RWPE2 (cell line): ENCODE data around the gene ZNF331.
A peak's percentile ranks its signal among the peaks of the same experiment; 100 is the strongest.

ENCODE experiments used
- ATAC-seq: fragments of 200-7000 bp; cut with Tn5 transposase; 3 replicates; pipeline ENCODE4 v1.9.1; 2021; ENCODE audit warnings: low read depth
- DNase-seq: peaks from one replicate; pipeline ENCODE4 v3.0.0-alpha.2; 2020; ENCODE audit warnings: low spot score
- H3K27ac ChIP-seq: fragments of 450-650 bp; 2 replicates; pipeline ENCODE4 v1.5.1; 2017; ENCODE audit warnings: mild to moderate bottlenecking; ENCODE audit not compliant: poor library complexity, severe bottlenecking
- H3K27me3 ChIP-seq: fragments of 250-450 bp; sonication (Bioruptor Pico); 2 replicates; pipeline ENCODE4 v1.5.1; 2021; ENCODE audit warnings: mild to moderate bottlenecking, moderate library complexity; ENCODE audit not compliant: insufficient read depth, poor library complexity, severe bottlenecking
- H3K36me3 ChIP-seq: fragments of 250-450 bp; sonication (Bioruptor Pico); 2 replicates; pipeline ENCODE4 v1.5.1; 2020; ENCODE audit warnings: low read depth, mild to moderate bottlenecking, moderate library complexity
- H3K4me1 ChIP-seq: fragments of 250-450 bp; sonication (Bioruptor Pico); 2 replicates; pipeline ENCODE4 v1.5.1; 2021; ENCODE audit warnings: mild to moderate bottlenecking, moderate library complexity; ENCODE audit not compliant: insufficient read depth, poor library complexity, severe bottlenecking
- H3K4me3 ChIP-seq: fragments of 250-450 bp; sonication (Bioruptor Pico); 2 replicates; pipeline ENCODE4 v1.5.1; 2021; ENCODE audit warnings: mild to moderate bottlenecking, moderate library complexity; ENCODE audit not compliant: severe bottlenecking
- H3K9me3 ChIP-seq: fragments of 250-450 bp; sonication (Bioruptor Pico); 2 replicates; pipeline ENCODE4 v1.5.1; 2021; ENCODE audit warnings: mild to moderate bottlenecking, moderate library complexity; ENCODE audit not compliant: severe bottlenecking
- TF ChIP-seq, protein P1 (sequence below): fragments of 450-650 bp; IDR thresholded peaks from one replicate; pipeline ENCODE4 v1.5.1; 2017; ENCODE audit warnings: mild to moderate bottlenecking, moderate library complexity; ENCODE audit not compliant: poor library complexity, severe bottlenecking

The ZNF331 gene

DNA sequence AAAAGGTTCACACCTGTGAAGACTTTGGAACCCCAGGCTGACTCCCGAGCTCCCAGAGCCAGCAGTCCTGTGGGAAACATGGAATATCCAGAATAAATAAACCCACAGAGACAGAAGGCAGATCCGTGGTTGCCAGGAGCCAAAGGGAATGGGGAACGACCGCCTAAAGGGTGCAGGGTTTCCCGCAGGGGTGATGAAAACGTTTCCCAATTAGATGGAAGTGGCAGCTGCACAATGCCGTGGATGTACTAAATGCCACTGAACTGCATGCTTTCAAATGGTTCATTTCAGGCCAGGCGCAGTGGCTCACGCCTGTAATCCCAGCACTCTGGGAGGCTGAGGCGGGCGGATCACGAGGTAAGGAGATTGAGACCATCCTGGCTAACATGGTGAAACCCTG lies 70.4 kb downstream of the ZNF331 start:
- no peak for ATAC-seq
- Histone ChIP-seq H3K27me3 (no peaks in the 10 kb centered on the region), H3K4me3 (no peak overlapping the region), H3K27ac (no peak overlapping the region), H3K9me3 (no peaks in the 10 kb centered on the region), H3K36me3 (no peaks in the 10 kb centered on the region), H3K4me1 (no peaks in the 10 kb centered on the region)
- DNase-seq = no peak
- TF ChIP-seq, protein P1, sequence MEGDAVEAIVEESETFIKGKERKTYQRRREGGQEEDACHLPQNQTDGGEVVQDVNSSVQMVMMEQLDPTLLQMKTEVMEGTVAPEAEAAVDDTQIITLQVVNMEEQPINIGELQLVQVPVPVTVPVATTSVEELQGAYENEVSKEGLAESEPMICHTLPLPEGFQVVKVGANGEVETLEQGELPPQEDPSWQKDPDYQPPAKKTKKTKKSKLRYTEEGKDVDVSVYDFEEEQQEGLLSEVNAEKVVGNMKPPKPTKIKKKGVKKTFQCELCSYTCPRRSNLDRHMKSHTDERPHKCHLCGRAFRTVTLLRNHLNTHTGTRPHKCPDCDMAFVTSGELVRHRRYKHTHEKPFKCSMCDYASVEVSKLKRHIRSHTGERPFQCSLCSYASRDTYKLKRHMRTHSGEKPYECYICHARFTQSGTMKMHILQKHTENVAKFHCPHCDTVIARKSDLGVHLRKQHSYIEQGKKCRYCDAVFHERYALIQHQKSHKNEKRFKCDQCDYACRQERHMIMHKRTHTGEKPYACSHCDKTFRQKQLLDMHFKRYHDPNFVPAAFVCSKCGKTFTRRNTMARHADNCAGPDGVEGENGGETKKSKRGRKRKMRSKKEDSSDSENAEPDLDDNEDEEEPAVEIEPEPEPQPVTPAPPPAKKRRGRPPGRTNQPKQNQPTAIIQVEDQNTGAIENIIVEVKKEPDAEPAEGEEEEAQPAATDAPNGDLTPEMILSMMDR = no peak

DNA sequence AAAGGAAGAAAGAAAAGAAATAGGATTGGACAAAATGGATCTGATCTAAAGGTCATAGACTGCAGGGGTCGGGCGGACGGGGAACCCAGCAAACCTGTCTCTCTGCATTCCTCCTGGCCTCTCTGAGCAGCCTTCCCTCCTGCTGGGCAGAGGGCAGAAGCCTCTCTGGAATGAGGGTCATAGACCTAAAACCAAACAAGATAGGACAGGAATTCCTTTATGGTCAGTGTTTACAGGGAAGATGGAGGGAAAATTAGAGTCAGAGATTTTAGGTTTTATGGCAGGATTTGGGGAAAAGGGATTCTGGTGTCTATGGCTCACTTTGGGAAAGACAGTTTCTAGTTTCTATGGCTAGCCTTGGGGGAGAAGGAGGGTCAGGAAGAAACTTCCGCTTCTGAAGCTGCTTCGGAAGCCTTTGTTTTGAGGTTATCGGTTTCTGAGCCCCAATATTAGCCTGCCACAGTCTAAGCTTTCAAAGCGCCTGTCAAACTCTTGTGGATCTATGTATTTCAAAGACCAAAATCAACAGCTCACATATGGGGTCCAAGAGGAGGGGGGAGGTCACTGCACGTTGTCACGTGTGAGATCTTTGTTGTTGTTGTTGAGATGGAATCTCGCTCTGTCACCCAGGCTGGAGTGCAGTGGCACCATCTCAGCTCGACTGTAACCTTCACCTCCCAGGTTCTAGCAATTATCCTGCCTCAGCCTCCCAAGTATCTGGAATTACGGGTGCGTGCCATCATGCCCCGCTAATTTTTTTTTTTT lies 75.0 kb downstream of the ZNF331 start:
- H3K9me3 ChIP-seq = no peaks in the 10 kb centered on the region
- H3K27me3 ChIP-seq = no peaks in the 10 kb centered on the region
- H3K4me3 ChIP-seq = no peak overlapping the region
- DNase-seq (no peak), ATAC-seq (no peak)
- H3K27ac ChIP-seq = no peak overlapping the region
- no peaks in the 10 kb centered on the region for H3K4me1 ChIP-seq
- TF ChIP-seq, protein P1 = no peak
- no peaks in the 10 kb centered on the region for H3K36me3 ChIP-seq

DNA sequence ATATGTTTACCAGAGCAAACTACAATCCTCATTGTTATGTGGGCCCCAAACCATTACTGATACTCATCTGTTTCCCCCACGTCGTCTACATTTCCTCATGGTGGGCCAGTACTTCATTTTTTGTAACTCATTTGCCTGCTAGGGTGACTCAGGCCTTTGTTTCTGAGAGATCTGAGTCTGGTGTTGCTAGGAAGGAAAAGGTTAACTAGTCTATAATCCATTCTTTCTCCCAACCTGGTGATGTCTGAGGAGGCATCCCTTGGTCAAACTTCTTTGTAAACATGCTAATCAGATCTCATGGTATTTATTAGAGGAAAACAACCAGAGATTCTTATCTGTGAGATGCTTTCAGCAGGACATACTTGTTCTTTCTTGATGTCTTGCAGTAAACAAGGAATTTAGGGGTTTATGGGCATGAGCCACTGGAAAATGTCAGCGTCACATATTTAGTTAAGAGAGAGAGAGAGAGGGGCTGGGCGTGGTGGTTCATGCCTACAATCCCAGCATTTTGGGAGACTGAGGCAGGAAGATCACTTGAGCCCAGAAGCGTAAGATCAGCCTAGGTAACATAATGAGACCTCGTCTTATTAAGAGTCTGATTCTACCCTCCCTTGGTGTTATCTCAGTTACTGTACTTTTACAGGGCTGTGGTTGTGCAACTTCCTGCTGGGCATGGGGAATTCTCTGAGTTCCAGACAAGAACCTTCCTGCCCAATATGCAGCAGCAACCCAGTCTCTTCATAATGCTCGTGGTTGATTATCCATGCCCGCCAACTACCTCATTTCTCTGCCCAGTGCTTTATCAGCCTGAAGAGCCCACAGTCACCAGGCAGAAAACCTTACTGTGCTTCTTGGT lies 84.2 kb downstream of the ZNF331 start:
- Histone ChIP-seq H3K27me3 (no peaks in the 10 kb centered on the region), H3K4me3 (no peak overlapping the region), H3K36me3 (no peaks in the 10 kb centered on the region), H3K4me1 (peaks cover 9% of the 10 kb centered on the region), H3K9me3 (no peaks in the 10 kb centered on the region), H3K27ac (peak overlapping the region; percentile 50)
- no peak for DNase-seq
- TF ChIP-seq, protein P1 = no peak
- peak; percentile 68 for ATAC-seq

DNA sequence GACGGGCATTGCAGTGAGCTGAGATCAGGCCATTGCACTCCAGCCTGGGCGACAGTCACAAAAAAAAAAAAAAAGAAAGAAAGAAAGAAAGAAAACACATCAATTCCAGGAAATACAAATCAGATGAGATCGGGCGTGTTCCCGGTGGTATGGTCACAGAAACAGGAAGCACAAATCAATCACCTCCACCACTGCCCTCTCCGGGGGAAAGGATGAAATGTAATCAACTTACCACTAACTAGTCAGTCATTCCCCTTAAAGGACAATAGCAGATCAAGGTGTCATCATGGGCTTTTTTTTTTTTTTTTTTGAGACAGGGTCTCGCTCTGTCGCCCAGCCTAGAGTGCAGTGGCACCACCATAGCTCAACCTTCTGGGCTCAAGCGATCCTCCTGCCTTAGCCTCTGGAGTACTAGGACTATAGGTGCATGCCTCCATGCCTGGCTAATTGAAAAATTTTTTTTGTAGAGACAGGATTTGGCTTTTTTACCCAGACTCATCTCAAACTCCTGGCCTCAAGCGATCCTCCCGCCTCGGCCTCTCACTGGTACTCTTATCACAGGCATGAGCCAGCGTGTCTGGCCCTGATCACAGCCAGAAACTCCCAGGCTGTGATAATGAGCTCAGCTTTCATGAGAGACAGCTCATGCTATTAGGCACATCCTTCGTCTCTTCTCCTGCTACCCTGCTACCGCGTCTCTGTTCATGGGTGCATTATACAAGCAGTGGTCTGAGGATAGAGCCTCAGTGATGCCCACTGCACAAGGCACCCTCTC lies 87.0 kb downstream of the ZNF331 start:
- Histone ChIP-seq H3K27ac (no peak overlapping the region), H3K4me1 (peaks cover 9% of the 10 kb centered on the region), H3K9me3 (no peaks in the 10 kb centered on the region), H3K36me3 (no peaks in the 10 kb centered on the region), H3K4me3 (no peak overlapping the region), H3K27me3 (no peaks in the 10 kb centered on the region)
- ATAC-seq (no peak), DNase-seq (no peak)
- TF ChIP-seq, protein P1 = no peak
